Activated naive CD4-positive, alpha-beta T cell treated with anti-CD3 and anti-CD28 coated beads, Interleukin-2, amount 50 U/mL, for 72 hours (primary cell): ENCODE data around the gene KDM8. TPM values are rescaled to one million over a fixed set of nuclear protein-coding genes. Genes with fewer than 3 reads are reported as not detected.

Source experiments
- ATAC-seq, 2 donors: fragments of 150-1000 bp; cut with Tn5 transposase; 2 replicates each; pipeline ENCODE4 v1.10.0; 2021; ENCODE audit warnings: mild to moderate bottlenecking in 2 of 2, moderate library complexity in 2 of 2
- DNase-seq, 2 donors: peaks; one replicate each; pipeline ENCODE4 v3.0.0; 2021 to 2022; ENCODE audit warnings: low spot score in 2 of 2
- H3K27ac Mint-ChIP-seq, 2 donors: one replicate each; pipeline ENCODE4 v1.8.0; 2022; ENCODE audit warnings: mild to moderate bottlenecking in 2 of 2, mixed read lengths in 2 of 2
- H3K36me3 Mint-ChIP-seq, 2 donors: one replicate each; pipeline ENCODE4 v1.8.0; 2022; ENCODE audit warnings: mixed read lengths in 2 of 2
- H3K9me3 Mint-ChIP-seq, 2 donors: one replicate each; pipeline ENCODE4 v1.8.0; 2022; ENCODE audit warnings: mixed read lengths in 2 of 2
- total RNA-seq, 2 donors: library from RNA; stranded (reverse); gene quantifications; one replicate each; pipeline ENCODE4 v1.2.3, GENCODE V29; 2022

Gene KDM8
- 10 to 100 TPM in 1 of 2 donors, 1 to 10 TPM in 1; 9.2 to 10.8 TPM for total RNA-seq

- peak; percentile 88 to 93 for ATAC-seq
- DNase-seq, result peak; percentile 99 to 100
- Mint-ChIP-seq H3K27ac (peak within 1 kb of the TSS; percentile 97 to 100), H3K36me3 (peaks cover 10 to 11% of the 10 kb centered on the region in 2 donors), H3K9me3 (peaks cover 5 to 14% of the 10 kb centered on the region in 2 donors)
These were observed at the start of gene KDM8 for GRCh38 chr16:27203507-27204311. Gene KDM8, plus strand, starts transcription at chr16:27203526. Its CDS starts 6,598 bp downstream, at chr16:27210124.

GRCh38 chr16:27154705-27155521 lies 48.4 kb upstream of the KDM8 start:
- Mint-ChIP-seq H3K27ac (peak overlapping the region in 1 of 2 donors; percentile 57), H3K9me3 (peaks cover 0 to 3% of the 10 kb centered on the region in 2 donors), H3K36me3 (no peaks in the 10 kb centered on the region)
- ATAC-seq (peak; percentile 83 to 84), DNase-seq (peak; percentile 64 to 79)

- Mint-ChIP-seq H3K36me3 (no peaks in the 10 kb centered on the region), H3K27ac (no peak overlapping the region), H3K9me3 (peaks cover 0 to 3% of the 10 kb centered on the region in 2 donors)
- ATAC-seq (no peak), DNase-seq (no peak)
These were observed 46.7 kb upstream of the KDM8 start for GRCh38 chr16:27156579-27156978.

GRCh38 chr16:27161398-27161797 lies 41.9 kb upstream of the KDM8 start:
- H3K27ac Mint-ChIP-seq, result no peak overlapping the region

GRCh38 chr16:27164352-27164751 lies 39.0 kb upstream of the KDM8 start:
- DNase-seq (no peak), ATAC-seq (no peak)
- no peak overlapping the region for H3K27ac Mint-ChIP-seq
- H3K36me3 Mint-ChIP-seq, result peaks cover 0 to 9% of the 10 kb centered on the region in 2 donors
- H3K9me3 Mint-ChIP-seq, result peaks cover 0 to 5% of the 10 kb centered on the region in 2 donors

More at GRCh38 chr16:27161398-27161797, 41.9 kb upstream of the KDM8 start:
- Mint-ChIP-seq H3K36me3 (peaks cover 0 to 9% of the 10 kb centered on the region in 2 donors), H3K9me3 (peaks cover 3 to 5% of the 10 kb centered on the region in 2 donors)
- no peak for ATAC-seq
- DNase-seq, result no peak

- H3K9me3 Mint-ChIP-seq, result peaks cover 0 to 5% of the 10 kb centered on the region in 2 donors
- H3K36me3 Mint-ChIP-seq, result peaks cover 0 to 9% of the 10 kb centered on the region in 2 donors
- DNase-seq (no peak), ATAC-seq (no peak)
- H3K27ac Mint-ChIP-seq, result no peak overlapping the region
These were observed 37.8 kb upstream of the KDM8 start for GRCh38 chr16:27165576-27165975.

GRCh38 chr16:27168790-27169189 lies 34.5 kb upstream of the KDM8 start:
- ATAC-seq (no peak), DNase-seq (no peak)
- H3K9me3 Mint-ChIP-seq, result peaks cover 0 to 16% of the 10 kb centered on the region in 2 donors
- H3K36me3 Mint-ChIP-seq, result peaks cover 0 to 20% of the 10 kb centered on the region in 2 donors
- H3K27ac Mint-ChIP-seq, result no peak overlapping the region

- Mint-ChIP-seq H3K27ac (peak overlapping the region; percentile 22 to 79), H3K36me3 (peaks cover 0 to 17% of the 10 kb centered on the region in 2 donors), H3K9me3 (peaks cover 0 to 14% of the 10 kb centered on the region in 2 donors)
- ATAC-seq (peak; percentile 92 to 96), DNase-seq (peak; percentile 59 to 86)
These were observed 33.7 kb upstream of the KDM8 start for GRCh38 chr16:27169511-27170071.

GRCh38 chr16:27171584-27171983 lies 31.7 kb upstream of the KDM8 start:
- DNase-seq (no peak), ATAC-seq (no peak)
- peaks cover 0 to 14% of the 10 kb centered on the region in 2 donors for H3K9me3 Mint-ChIP-seq
- H3K27ac Mint-ChIP-seq, result no peak overlapping the region
- H3K36me3 Mint-ChIP-seq, result peaks cover 0 to 17% of the 10 kb centered on the region in 2 donors

- Mint-ChIP-seq H3K9me3 (peaks cover 0 to 14% of the 10 kb centered on the region in 2 donors), H3K36me3 (peaks cover 0 to 17% of the 10 kb centered on the region in 2 donors), H3K27ac (peak overlapping the region in 1 of 2 donors; percentile 56)
- ATAC-seq (peak in 1 of 2 donors; percentile 41), DNase-seq (peak; percentile 25 to 68)
These were observed 29.3 kb upstream of the KDM8 start for GRCh38 chr16:27174007-27174406.

- peak overlapping the region in 1 of 2 donors; percentile 56 for H3K27ac Mint-ChIP-seq
- no peak for ATAC-seq
- DNase-seq, result no peak
- H3K9me3 Mint-ChIP-seq, result peaks cover 0 to 14% of the 10 kb centered on the region in 2 donors
- H3K36me3 Mint-ChIP-seq, result peaks cover 0 to 17% of the 10 kb centered on the region in 2 donors
These were observed 28.5 kb upstream of the KDM8 start for GRCh38 chr16:27174798-27175197.

GRCh38 chr16:27175888-27176287 lies 27.4 kb upstream of the KDM8 start:
- no peak for ATAC-seq

GRCh38 chr16:27177031-27177774 lies 26.1 kb upstream of the KDM8 start:
- ATAC-seq, result peak; percentile 48 to 68
- H3K27ac Mint-ChIP-seq, result peak overlapping the region; percentile 81 to 90
- peaks cover 0 to 3% of the 10 kb centered on the region in 2 donors for H3K36me3 Mint-ChIP-seq
- peak in 1 of 2 donors; percentile 31 for DNase-seq
- H3K9me3 Mint-ChIP-seq, result peaks cover 0 to 2% of the 10 kb centered on the region in 2 donors

More at GRCh38 chr16:27175888-27176287, 27.4 kb upstream of the KDM8 start:
- Mint-ChIP-seq H3K9me3 (peaks cover 0 to 14% of the 10 kb centered on the region in 2 donors), H3K27ac (peak overlapping the region in 1 of 2 donors; percentile 81), H3K36me3 (peaks cover 0 to 16% of the 10 kb centered on the region in 2 donors)
- no peak for DNase-seq

- peak; percentile 87 for ATAC-seq
- peak; percentile 81 to 90 for DNase-seq
- H3K9me3 Mint-ChIP-seq, result no peaks in the 10 kb centered on the region
- peak overlapping the region; percentile 57 to 65 for H3K27ac Mint-ChIP-seq
- no peaks in the 10 kb centered on the region for H3K36me3 Mint-ChIP-seq
These were observed 23.7 kb upstream of the KDM8 start for GRCh38 chr16:27179500-27180072.

GRCh38 chr16:27181019-27181790 lies 22.1 kb upstream of the KDM8 start:
- DNase-seq, result no peak
- H3K36me3 Mint-ChIP-seq, result no peaks in the 10 kb centered on the region
- ATAC-seq, result no peak
- H3K9me3 Mint-ChIP-seq, result no peaks in the 10 kb centered on the region
- H3K27ac Mint-ChIP-seq, result no peak overlapping the region
